Heart right ventricle (tissue), 16 donors: ENCODE data around the gene KIF7. TPM values are rescaled to one million over a fixed set of nuclear protein-coding genes. Genes with fewer than 3 reads are reported as not detected.
A peak's percentile ranks its signal among the peaks of the same experiment; 100 is the strongest.

ENCODE experiments used
- ATAC-seq, 8 donors: fragments of 200-7000 bp; cut with Tn5 transposase; one replicate each; pipeline ENCODE4 v1.9.1; 2020; ENCODE audit warnings: mild to moderate bottlenecking in 8 of 8, moderate library complexity in 8 of 8, moderate number of reproducible peaks in 1 of 8
- DNase-seq, 2 donors: peaks; one replicate each; pipeline ENCODE4 v3.0.0-alpha.2; 2020
- H3K27ac ChIP-seq, 10 donors: fragments of 200-600 bp; sonication (generic) in 2 of 10; one replicate each; pipeline versions ENCODE4 v1.5.0 to v1.8.0; 2020 to 2022; ENCODE audit warnings: mild to moderate bottlenecking in 3 of 10
- H3K27me3 ChIP-seq, 7 donors: fragments of 200-600 bp; one replicate each; pipeline ENCODE4 v1.8.0; 2021 to 2022; ENCODE audit warnings: mild to moderate bottlenecking in 2 of 7
- H3K36me3 ChIP-seq, 9 donors: fragments of 200-600 bp; sonication (generic) in 1 of 9; one replicate each; pipeline versions ENCODE4 v1.5.0 to v1.8.0; 2020 to 2022; ENCODE audit warnings: mild to moderate bottlenecking in 2 of 9
- H3K4me1 ChIP-seq, 9 donors: fragments of 200-600 bp; sonication (generic) in 1 of 9; one replicate each; pipeline versions ENCODE4 v1.5.0 to v1.8.0; 2020 to 2022; ENCODE audit warnings: mild to moderate bottlenecking in 4 of 9
- H3K4me3 ChIP-seq, 10 donors: fragments of 200-600 bp; sonication (generic) in 2 of 10; one replicate each; pipeline versions ENCODE4 v1.5.0 to v1.8.0; 2020 to 2022; ENCODE audit warnings: mild to moderate bottlenecking in 7 of 10, moderate library complexity in 2 of 10
- H3K9me3 ChIP-seq, 11 donors: fragments of 200-600 bp in 10 of 11; sonication (generic) in 2 of 11; one replicate each; pipeline versions ENCODE4 v1.5.0 to v1.8.0; 2013 to 2022; ENCODE audit warnings: mild to moderate bottlenecking in 2 of 11, control low read depth in 1 of 11, moderate library complexity in 1 of 11
- WGBS, 2 donors: extraction: QIAGEN DNeasy Blood & Tissue Kit; methylation state at CpG; one replicate each; pipeline ENCODE4 v1.1.7; 2013; ENCODE audit warnings: inconsistent platforms in 1 of 2; 5-methylcytosine and 5-hydroxymethylcytosine counted together
- intact Hi-C, 10 donors: fragments of 100-400 bp; cut with DNase I; formaldehyde crosslinking; loops; one replicate each; pipeline versions ENCODE4 v1.11.1 to v1.14.2; 2022
- polyA plus RNA-seq, 2 donors: library from polyadenylated mRNA; stranded (reverse); fragments of 200-250 nt; gene quantifications; one replicate each; pipeline ENCODE4 v1.2.3, GENCODE V29; 2013
- total RNA-seq, 10 donors: library from RNA; stranded (reverse); fragmentation: NEBNext Ultra II Directional in 3 of 10; extraction: Animal tissue kit (Norgen Biotek cat#: 25700) in 3 of 10; gene quantifications; one replicate each; pipeline versions ENCODE4 v1.2.1 to v1.2.4, GENCODE V29; 2021 to 2023
- TF ChIP-seq, protein P1 (sequence below), 9 donors: fragments of 200-600 bp; sonication (generic) in 2 of 9; IDR thresholded peaks; one replicate each; pipeline versions ENCODE4 v1.5.0 to v1.8.0; 2021 to 2022; ENCODE audit warnings: antibody characterized with exemption in 9 of 9, mild to moderate bottlenecking in 5 of 9, moderate library complexity in 1 of 9
- donor health status: Arrhythmogenic right ventricular cardiomyopathy.
- donor health status: ischemic (EF 13 %, LVEDD 7.1; RV severe dilation, severe dysfunction).
- donor health status: healthy with polysubstance abuse.
- donor health status: DM: no; HTN: yes; CAD: no.
- donor health status: DM: no; HTN: no; CAD: no.
- donor health status: ischemic (EF 25% LVEDD 6.9; RV normal size, moderate dysfunction).
- donor health status: ischemic (EF 25% LVEDD 5.7; RV mildly dilated, moderate dysfunction).
- donor health status: healthy.
- donor health status: DM: yes; HTN: yes; CAD: no.
- donor health status: Ischemic cardiomyopathy.
- donor health status: ischemic (EF 35%, LVEDD 5.7; RV mildly dilated, moderate dysfunction).
- donor health status: nonischemic (EF 11% LVEDD 7.7; RV severe dilation, severe dysfunction).
- donor health status: DM: yes; HTN: yes; CAD: no.
- donor health status: PGD.
- donor health status: ischemic (EF 29% LVEDD 5.4; RV normal size, mild dysfunction).
- donor health status: nonischemic (EF 23%, LVEDD 6.1; RV moderate dilation, normal function).

Gene KIF7
- total and polyA plus RNA-seq, 12 donors, result 1.5 to 4.7 (median 3.1) TPM

DNA sequence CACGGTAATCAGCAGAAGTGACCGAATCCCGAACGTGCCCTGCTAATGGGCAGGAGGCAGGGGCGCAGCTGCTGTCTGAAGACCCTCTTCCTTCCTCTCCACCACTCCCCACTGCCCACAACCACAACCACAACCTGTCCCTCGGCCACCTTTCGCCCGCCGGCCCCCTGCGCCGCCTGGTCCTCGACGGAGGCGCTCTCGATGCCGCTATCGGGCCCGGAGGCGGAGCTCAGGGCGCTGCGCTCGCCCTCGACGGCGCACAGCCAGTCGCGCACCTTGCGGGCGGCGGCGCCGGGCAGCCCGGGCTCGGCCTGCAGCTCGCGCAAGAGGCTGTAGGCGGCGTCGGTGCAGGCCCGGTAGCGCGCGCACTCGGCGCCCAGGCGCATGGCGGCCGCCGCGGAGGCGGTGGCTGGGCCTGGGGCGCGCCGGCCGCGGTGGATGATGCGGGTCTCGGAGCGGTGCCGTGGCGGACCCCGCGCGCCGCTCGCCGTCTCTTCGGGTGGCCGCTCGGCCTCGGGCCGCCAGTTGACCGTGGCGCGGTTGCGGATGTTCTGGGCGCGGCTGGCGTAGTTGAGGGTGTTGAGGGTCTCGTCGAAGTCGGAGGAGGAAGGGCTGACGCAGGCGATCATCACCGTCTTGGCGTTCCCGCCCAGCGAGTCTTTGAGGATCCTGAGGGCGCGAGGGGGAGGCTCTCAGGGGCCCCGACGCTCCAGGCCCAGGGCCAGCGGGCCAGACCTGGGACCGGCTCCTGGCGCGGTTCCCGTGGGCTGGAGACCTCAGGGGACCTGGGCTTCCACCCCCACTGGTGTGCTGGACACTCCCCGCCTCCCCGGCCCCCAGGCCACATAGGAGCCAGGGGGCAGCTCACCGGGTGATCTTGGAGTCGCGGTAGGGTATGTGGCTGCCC is 6.9 kb downstream of the KIF7 start:
- peaks cover 0 to 13% (median 0%) of the 10 kb centered on the region in 9 donors for H3K36me3 ChIP-seq
- no peak for ATAC-seq
- no peak for DNase-seq
- peaks cover 0 to 12% (median 0%) of the 10 kb centered on the region in 9 donors for H3K4me1 ChIP-seq
- TF ChIP-seq, protein P1, sequence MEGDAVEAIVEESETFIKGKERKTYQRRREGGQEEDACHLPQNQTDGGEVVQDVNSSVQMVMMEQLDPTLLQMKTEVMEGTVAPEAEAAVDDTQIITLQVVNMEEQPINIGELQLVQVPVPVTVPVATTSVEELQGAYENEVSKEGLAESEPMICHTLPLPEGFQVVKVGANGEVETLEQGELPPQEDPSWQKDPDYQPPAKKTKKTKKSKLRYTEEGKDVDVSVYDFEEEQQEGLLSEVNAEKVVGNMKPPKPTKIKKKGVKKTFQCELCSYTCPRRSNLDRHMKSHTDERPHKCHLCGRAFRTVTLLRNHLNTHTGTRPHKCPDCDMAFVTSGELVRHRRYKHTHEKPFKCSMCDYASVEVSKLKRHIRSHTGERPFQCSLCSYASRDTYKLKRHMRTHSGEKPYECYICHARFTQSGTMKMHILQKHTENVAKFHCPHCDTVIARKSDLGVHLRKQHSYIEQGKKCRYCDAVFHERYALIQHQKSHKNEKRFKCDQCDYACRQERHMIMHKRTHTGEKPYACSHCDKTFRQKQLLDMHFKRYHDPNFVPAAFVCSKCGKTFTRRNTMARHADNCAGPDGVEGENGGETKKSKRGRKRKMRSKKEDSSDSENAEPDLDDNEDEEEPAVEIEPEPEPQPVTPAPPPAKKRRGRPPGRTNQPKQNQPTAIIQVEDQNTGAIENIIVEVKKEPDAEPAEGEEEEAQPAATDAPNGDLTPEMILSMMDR (IDR thresholded peaks at IDR 0.05), result no peak
- H3K27ac ChIP-seq, result no peak overlapping the region
- 82 to 84% methylated on average over 102 of the region's 102 CpGs for WGBS, 2 donors
- H3K4me3 ChIP-seq, result no peak overlapping the region
- H3K27me3 ChIP-seq, result peaks cover 0 to 5% (median 0%) of the 10 kb centered on the region in 7 donors
- H3K9me3 ChIP-seq, result no peaks in the 10 kb centered on the region
- intact Hi-C loops, result loop anchor here in 2 of 10 donors (5.0 to 10.0 kb wide), 2 partner anchors 46 to 89 kb away; partner anchors contain the start of genes PEX11A (in 1 of the 2) and WDR93 (in 1 of the 2)

DNA sequence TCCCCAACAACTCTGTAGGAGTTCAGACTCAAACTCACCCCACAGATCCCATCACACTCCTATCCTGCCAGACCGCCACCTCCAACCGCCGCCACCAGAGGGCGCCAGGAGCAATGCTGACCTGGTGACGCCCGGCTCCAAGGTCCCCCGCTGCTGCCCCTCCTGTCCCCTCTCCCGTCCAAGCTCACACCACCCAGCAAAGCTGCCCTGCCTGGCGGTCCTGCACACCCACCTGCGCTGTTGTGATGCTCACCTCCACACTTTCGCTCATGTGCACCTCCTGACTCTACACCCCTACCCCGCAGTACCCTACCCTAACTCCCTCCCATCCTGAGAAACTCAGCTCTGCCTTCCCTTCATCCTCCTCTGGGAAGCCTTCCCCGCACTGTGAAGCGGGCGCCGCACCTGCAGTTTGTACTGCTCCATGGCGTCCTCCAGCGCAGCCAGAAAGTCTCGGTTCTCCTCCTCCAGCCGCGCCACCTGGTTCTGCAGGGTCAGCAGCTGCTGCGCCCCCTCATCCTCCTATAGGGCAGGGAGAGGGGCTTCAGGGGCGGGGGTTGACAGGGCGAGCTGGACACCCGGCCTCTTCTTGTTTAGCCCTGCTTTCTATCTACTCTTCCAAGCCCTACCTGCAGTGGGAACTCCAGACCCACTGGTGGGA is 7.9 kb downstream of the KIF7 start:
- peaks cover 0 to 5% (median 0%) of the 10 kb centered on the region in 7 donors for H3K27me3 ChIP-seq
- ATAC-seq, result peak; percentile 65 to 83 (median 70)
- peak; percentile 70 to 83 for DNase-seq
- H3K27ac ChIP-seq, result no peak overlapping the region
- peaks cover 0 to 18% (median 0%) of the 10 kb centered on the region in 9 donors for H3K36me3 ChIP-seq
- H3K4me1 ChIP-seq, result peaks cover 0 to 12% (median 0%) of the 10 kb centered on the region in 9 donors
- intact Hi-C loops, result loop anchor here in 3 of 10 donors (2.0 to 10.0 kb wide), 3 partner anchors 47 to 101 kb away; partner anchors contain the start of genes PEX11A (in 1 of the 3) and WDR93 (in 1 of the 3)
- no peak overlapping the region for H3K4me3 ChIP-seq
- no peaks in the 10 kb centered on the region for H3K9me3 ChIP-seq
- 49 to 51% methylated on average over 25 of the region's 25 CpGs for WGBS, 2 donors
- TF ChIP-seq, protein P1 (IDR thresholded peaks at IDR 0.05), result peak; percentile 60 to 87 (median 84)

DNA sequence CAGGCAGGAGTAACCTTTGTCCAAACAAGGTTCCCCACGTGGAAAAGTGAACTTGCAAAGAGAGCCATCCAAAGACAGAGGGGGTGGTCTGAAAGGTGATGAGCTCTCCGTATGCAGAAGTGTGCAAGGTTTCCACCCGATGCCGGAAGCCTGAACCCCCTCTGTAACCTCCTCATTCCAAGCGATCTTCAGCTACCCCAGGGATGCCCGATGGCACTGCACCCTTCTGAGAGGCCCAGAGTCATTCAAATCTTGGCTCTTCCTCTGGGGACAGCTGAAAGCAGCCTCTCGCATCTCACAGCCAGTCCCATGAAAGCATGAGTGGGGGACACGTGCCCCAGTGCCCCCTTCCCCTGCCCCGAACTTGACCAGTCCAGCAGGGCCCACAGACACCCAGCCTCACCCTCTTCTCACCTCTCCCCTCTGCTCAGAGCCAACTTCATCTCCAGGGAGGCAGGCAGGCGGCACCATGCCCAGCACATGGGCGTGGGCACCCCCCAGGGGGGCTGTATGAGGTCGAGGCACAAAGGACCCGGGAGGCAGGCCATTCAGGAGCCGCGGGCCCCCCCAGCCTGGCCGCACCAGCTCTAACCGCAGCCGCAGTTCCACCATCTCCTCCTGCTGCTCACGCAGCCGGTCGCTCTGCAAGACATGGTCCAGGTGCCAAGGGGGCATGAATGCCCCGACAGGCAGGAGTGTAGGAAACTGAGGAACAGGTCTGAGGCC is 8.7 kb downstream of the KIF7 start:
- Histone ChIP-seq H3K36me3 (peaks cover 0 to 22% (median 0%) of the 10 kb centered on the region in 9 donors), H3K4me3 (no peak overlapping the region), H3K27ac (no peak overlapping the region), H3K4me1 (peaks cover 0 to 12% (median 0%) of the 10 kb centered on the region in 9 donors), H3K27me3 (peaks cover 0 to 5% (median 0%) of the 10 kb centered on the region in 7 donors), H3K9me3 (no peaks in the 10 kb centered on the region)
- ATAC-seq, result peak in 4 of 8 donors; percentile 2 to 28 (median 6)
- WGBS, 2 donors, result 86 to 88% methylated on average over 22 of the region's 22 CpGs
- intact Hi-C loops, result loop anchor here in 3 of 10 donors (2.0 to 10.0 kb wide), 3 partner anchors 48 to 102 kb away; partner anchors contain the start of genes PEX11A (in 1 of the 3) and WDR93 (in 1 of the 3)
- TF ChIP-seq, protein P1 (IDR thresholded peaks at IDR 0.05), result no peak
- DNase-seq, result no peak
